ES-I3 (cell line): ENCODE measurements around the gene RPRD1A.
"Not testable (repeated sequence)": the region's sequence is repeated elsewhere in the genome, so short reads cannot be mapped to it uniquely, and the experiment has no call there.

Source experiments
- H3K36me3 ChIP-seq: 2 replicates; pipeline ENCODE4 v1.6.1; 2013; ENCODE audit warnings: mild to moderate bottlenecking, low read length, control low read depth, moderate library complexity; ENCODE audit not compliant: insufficient read depth
- H3K4me1 ChIP-seq: 2 replicates; pipeline ENCODE4 v1.6.1; 2013; ENCODE audit warnings: mild to moderate bottlenecking, control low read depth, low read length; ENCODE audit not compliant: insufficient read depth
- H3K9ac ChIP-seq: 2 replicates; pipeline ENCODE4 v1.6.1; 2013; ENCODE audit warnings: low read depth, mild to moderate bottlenecking, low read length, moderate library complexity
- H3K9me3 ChIP-seq: 2 replicates; pipeline ENCODE4 v1.6.1; 2013; ENCODE audit warnings: mild to moderate bottlenecking, low read length, moderate library complexity; ENCODE audit not compliant: control insufficient read depth, insufficient read depth

RPRD1A gene

GRCh38 chr18:36067055-36067957 is at the start of gene RPRD1A:
TSS of gene RPRD1A (minus strand) at chr18:36067559. CDS start at chr18:36067404, 155 bp downstream.
- no peaks in the 10 kb centered on the region for H3K9me3 ChIP-seq
- H3K4me1 ChIP-seq: 0 out of 2 replicates have a peak, but pooled peaks cover 5% of the 10 kb centered on the region
- peak within 1 kb of the TSS; percentile 97 for H3K9ac ChIP-seq
- H3K36me3 ChIP-seq: no peaks in the 10 kb centered on the region

- not testable (repeated sequence) for H3K4me1 ChIP-seq
These were observed 49.4 kb upstream of the RPRD1A start for GRCh38 chr18:36116771-36117170.

GRCh38 chr18:36114738-36115137 is 47.4 kb upstream of the RPRD1A start:
- H3K9ac ChIP-seq: no peak overlapping the region
- H3K9me3 ChIP-seq: no peaks in the 10 kb centered on the region
- no peaks in the 10 kb centered on the region for H3K4me1 ChIP-seq
- peaks cover 6% of the 10 kb centered on the region for H3K36me3 ChIP-seq

More at GRCh38 chr18:36116771-36117170, 49.4 kb upstream of the RPRD1A start:
- H3K9ac ChIP-seq, H3K36me3 ChIP-seq, H3K9me3 ChIP-seq: not testable (repeated sequence)

GRCh38 chr18:36114251-36114650 is 46.9 kb upstream of the RPRD1A start:
- Histone ChIP-seq H3K36me3 (peaks cover 6% of the 10 kb centered on the region), H3K4me1 (no peaks in the 10 kb centered on the region), H3K9ac (no peak overlapping the region), H3K9me3 (no peaks in the 10 kb centered on the region)

- Histone ChIP-seq H3K4me1 (no peaks in the 10 kb centered on the region), H3K9ac (no peak overlapping the region), H3K36me3 (peaks cover 6% of the 10 kb centered on the region), H3K9me3 (no peaks in the 10 kb centered on the region)
These were observed 44.9 kb upstream of the RPRD1A start for GRCh38 chr18:36112302-36112701.

GRCh38 chr18:36109737-36110136 is 42.4 kb upstream of the RPRD1A start:
- Histone ChIP-seq H3K9me3 (no peaks in the 10 kb centered on the region), H3K36me3 (peaks cover 6% of the 10 kb centered on the region), H3K9ac (no peak overlapping the region), H3K4me1 (no peaks in the 10 kb centered on the region)

- Histone ChIP-seq H3K9me3 (no peaks in the 10 kb centered on the region), H3K9ac (no peak overlapping the region), H3K36me3 (peaks cover 6% of the 10 kb centered on the region), H3K4me1 (no peaks in the 10 kb centered on the region)
These were observed 41.2 kb upstream of the RPRD1A start for GRCh38 chr18:36108601-36109000.

- H3K36me3 ChIP-seq: peaks cover 3% of the 10 kb centered on the region
These were observed 40.8 kb upstream of the RPRD1A start for GRCh38 chr18:36108196-36108595.

GRCh38 chr18:36107477-36107876 is 40.1 kb upstream of the RPRD1A start:
- no peak overlapping the region for H3K9ac ChIP-seq
- peaks cover 3% of the 10 kb centered on the region for H3K36me3 ChIP-seq
- no peaks in the 10 kb centered on the region for H3K4me1 ChIP-seq
- no peaks in the 10 kb centered on the region; the same call in 1 of the 2 replicates for H3K9me3 ChIP-seq

More at GRCh38 chr18:36108196-36108595, 40.8 kb upstream of the RPRD1A start:
- Histone ChIP-seq H3K9me3 (no peaks in the 10 kb centered on the region), H3K9ac (no peak overlapping the region), H3K4me1 (no peaks in the 10 kb centered on the region)

- H3K4me1 ChIP-seq: no peaks in the 10 kb centered on the region
- no peaks in the 10 kb centered on the region; the same call in 1 of the 2 replicates for H3K9me3 ChIP-seq
- H3K36me3 ChIP-seq: no peaks in the 10 kb centered on the region
- no peak overlapping the region for H3K9ac ChIP-seq
These were observed 37.4 kb upstream of the RPRD1A start for GRCh38 chr18:36104749-36105148.

- H3K36me3 ChIP-seq: no peaks in the 10 kb centered on the region
- no peak overlapping the region for H3K9ac ChIP-seq
- H3K4me1 ChIP-seq: no peaks in the 10 kb centered on the region
- no peaks in the 10 kb centered on the region; the same call in 1 of the 2 replicates for H3K9me3 ChIP-seq
These were observed 34.6 kb upstream of the RPRD1A start for GRCh38 chr18:36101943-36102342.

GRCh38 chr18:36099311-36099710 is 32.0 kb upstream of the RPRD1A start:
- Histone ChIP-seq H3K9ac (no peak overlapping the region), H3K4me1 (no peaks in the 10 kb centered on the region), H3K36me3 (no peaks in the 10 kb centered on the region), H3K9me3 (no peaks in the 10 kb centered on the region; the same call in 1 of the 2 replicates)

- Histone ChIP-seq H3K9me3 (no peaks in the 10 kb centered on the region), H3K9ac (no peak overlapping the region), H3K36me3 (no peaks in the 10 kb centered on the region), H3K4me1 (no peaks in the 10 kb centered on the region)
These were observed 29.6 kb upstream of the RPRD1A start for GRCh38 chr18:36096955-36097354.

GRCh38 chr18:36095936-36096519 is 28.7 kb upstream of the RPRD1A start:
- no peak overlapping the region for H3K9ac ChIP-seq
- no peaks in the 10 kb centered on the region for H3K9me3 ChIP-seq
- no peaks in the 10 kb centered on the region for H3K4me1 ChIP-seq
- no peaks in the 10 kb centered on the region for H3K36me3 ChIP-seq

- Histone ChIP-seq H3K9ac (no peak overlapping the region), H3K36me3 (no peaks in the 10 kb centered on the region), H3K4me1 (no peaks in the 10 kb centered on the region), H3K9me3 (no peaks in the 10 kb centered on the region)
These were observed 27.1 kb upstream of the RPRD1A start for GRCh38 chr18:36094431-36094830.
